BJ (cell line): Measurements from ENCODE around the gene METTL24. TPM values are rescaled to one million over a fixed set of nuclear protein-coding genes. Genes with fewer than 3 reads are reported as not detected.
"Not testable (repeated sequence)": the region's sequence is repeated elsewhere in the genome, so short reads cannot be mapped to it uniquely, and the experiment has no call there.

Source experiments
- CTCF ChIA-PET: fragments of 350-600 bp; formaldehyde crosslinking; extraction: SDS; loops from one replicate; lab custom pipeline; 2021; ENCODE audit warnings: antibody characterized with exemption, inconsistent platforms; lab: Yijun Ruan, JAX
- POLR2A ChIA-PET: fragments of 300-600 bp; sonication (Branson Sonifier 250); formaldehyde crosslinking; extraction: SDS; loops from one replicate; lab custom pipeline; 2021; ENCODE audit warnings: antibody characterized with exemption; lab: Charles Lee
- DNase-seq: peaks from one replicate; pipeline ENCODE4 v3.0.0-alpha.2; 2011; ENCODE audit warnings: low read depth
- H3K27me3 ChIP-seq: 2 replicates; pipeline ENCODE4 v1.6.0; 2011; ENCODE audit warnings: low read length; ENCODE audit not compliant: control insufficient read depth, insufficient read depth
- H3K36me3 ChIP-seq: 2 replicates; pipeline ENCODE4 v1.5.1; 2011; ENCODE audit warnings: low read length; ENCODE audit not compliant: control insufficient read depth, insufficient read depth
- H3K4me3 ChIP-seq: 2 replicates; pipeline ENCODE4 v1.5.1; 2011; ENCODE audit warnings: low read depth, mild to moderate bottlenecking, control low read depth, low read length
- CTCF ChIP-seq: IDR thresholded peaks from 2 replicates; pipeline ENCODE4 v1.5.1; 2011; ENCODE audit warnings: low read depth, mild to moderate bottlenecking, control low read depth, inconsistent platforms, low read length, moderate library complexity; ENCODE audit not compliant: insufficient read depth
- polyA plus RNA-seq: library from polyadenylated mRNA; depleted of rRNA; stranded (reverse); fragments of >200 nt; gene quantifications from 2 replicates; pipeline ENCODE4 v1.2.3, GENCODE V29; 2011

METTL24 gene
- polyA plus RNA-seq, 1 experiment, result 0.31 TPM

- ChIA-PET POLR2A (no interaction called here), CTCF (no interaction called here)
- TF ChIP-seq CTCF, result no peak
- no peak overlapping the region for H3K4me3 ChIP-seq
- peaks cover 2% of the 10 kb centered on the region; the same call in 1 of the 2 replicates for H3K27me3 ChIP-seq
- no peaks in the 10 kb centered on the region for H3K36me3 ChIP-seq
- no peak for DNase-seq
Observed at GRCh38 chr6:110277100-110277665, 81.0 kb downstream of the METTL24 start.

- H3K36me3 ChIP-seq, POLR2A ChIA-PET, DNase-seq: not testable (repeated sequence)
Observed at GRCh38 chr6:110272781-110273180, 85.4 kb downstream of the METTL24 start.

GRCh38 chr6:110271732-110272022 lies 86.5 kb downstream of the METTL24 start:
- no peak for TF ChIP-seq CTCF
- no peaks in the 10 kb centered on the region for H3K36me3 ChIP-seq
- no peak overlapping the region for H3K4me3 ChIP-seq
- ChIA-PET POLR2A (no interaction called here), CTCF (interaction anchor here (0.6 kb wide), 1 partner anchor 232 kb away, joined by 3 read pairs; no protein-coding TSS in a partner anchor)
- no peaks in the 10 kb centered on the region for H3K27me3 ChIP-seq
- no peak for DNase-seq

More at GRCh38 chr6:110272781-110273180, 85.4 kb downstream of the METTL24 start:
- CTCF ChIA-PET, H3K27me3 ChIP-seq, H3K4me3 ChIP-seq: not testable (repeated sequence)

- no peak for TF ChIP-seq CTCF
- no peaks in the 10 kb centered on the region for H3K36me3 ChIP-seq
- no peaks in the 10 kb centered on the region for H3K27me3 ChIP-seq
- H3K4me3 ChIP-seq, result no peak overlapping the region
- POLR2A ChIA-PET, result no interaction called here
- DNase-seq, result no peak
- CTCF ChIA-PET, result no interaction called here
Observed at GRCh38 chr6:110270165-110270564, 88.0 kb downstream of the METTL24 start.

- no peak overlapping the region for H3K4me3 ChIP-seq
- no peak for DNase-seq
- no peak for TF ChIP-seq CTCF
- POLR2A ChIA-PET, result no interaction called here
- no peaks in the 10 kb centered on the region for H3K36me3 ChIP-seq
- no peaks in the 10 kb centered on the region for H3K27me3 ChIP-seq
- CTCF ChIA-PET, result no interaction called here
Observed at GRCh38 chr6:110269623-110270022, 88.5 kb downstream of the METTL24 start.

GRCh38 chr6:110266996-110267395 lies 91.2 kb downstream of the METTL24 start:
- TF ChIP-seq CTCF, result no peak

More at GRCh38 chr6:110266996-110267395, 91.2 kb downstream of the METTL24 start:
- no peak overlapping the region for H3K4me3 ChIP-seq
- no peaks in the 10 kb centered on the region for H3K36me3 ChIP-seq
- H3K27me3 ChIP-seq, result no peaks in the 10 kb centered on the region
- DNase-seq, result no peak
- POLR2A ChIA-PET, result no interaction called here
- CTCF ChIA-PET, result no interaction called here
